GM12865 (cell line): Measurements from ENCODE around the gene C1QTNF4.
A peak's percentile ranks its signal among the peaks of the same experiment; 100 is the strongest.
"Not testable (repeated sequence)": the region's sequence is repeated elsewhere in the genome, so short reads cannot be mapped to it uniquely, and the experiment has no call there.

Experiments used
- DNase-seq: peaks from one replicate; pipeline ENCODE4 v3.0.0; 2010; ENCODE audit warnings: low read depth
- H3K4me3 ChIP-seq: 2 replicates; pipeline ENCODE4 v1.5.1; 2011; ENCODE audit warnings: mild to moderate bottlenecking, low read depth, low read length, control low read depth
- CTCF ChIP-seq: IDR thresholded peaks from 2 replicates; pipeline ENCODE4 v1.5.1; 2011; ENCODE audit warnings: low read length, control low read depth, low read depth, inconsistent platforms; ENCODE audit not compliant: insufficient read depth; ENCODE audit errors: missing control alignments

C1QTNF4 gene

GRCh38 chr11:47593934-47594855 is at the start of gene C1QTNF4:
TSS of gene C1QTNF4 (minus strand) at chr11:47594411. CDS start at chr11:47590810, 3,601 bp downstream.
- DNase-seq, result no peak
- no peak within 1 kb of the TSS for H3K4me3 ChIP-seq
- TF ChIP-seq CTCF, result no peak

- peak within 1 kb of the TSS; percentile 92 for H3K4me3 ChIP-seq
- peak; percentile 99 for DNase-seq
- peak; percentile 23 for TF ChIP-seq CTCF
These were observed 48.1 kb upstream of the C1QTNF4 start, which contains the start of gene MTCH2 for GRCh38 chr11:47642099-47642855. TSS of gene MTCH2 (minus strand) at chr11:47642559. CDS start at chr11:47642465, 94 bp downstream.

GRCh38 chr11:47641600-47642098 is 47.4 kb upstream of the C1QTNF4 start:
- no peak for DNase-seq
- no peak for TF ChIP-seq CTCF
- peak overlapping the region; percentile 92 for H3K4me3 ChIP-seq

GRCh38 chr11:47640506-47640905 is 46.3 kb upstream of the C1QTNF4 start:
- DNase-seq, H3K4me3 ChIP-seq: not testable (repeated sequence)

- not testable (repeated sequence) for H3K4me3 ChIP-seq, DNase-seq
These were observed 42.1 kb upstream of the C1QTNF4 start for GRCh38 chr11:47636331-47636730.

- no peak overlapping the region for H3K4me3 ChIP-seq
- no peak for TF ChIP-seq CTCF
- no peak for DNase-seq
These were observed 37.3 kb upstream of the C1QTNF4 start for GRCh38 chr11:47631473-47631872.

GRCh38 chr11:47628026-47628425 is 33.8 kb upstream of the C1QTNF4 start:
- no peak for TF ChIP-seq CTCF
- H3K4me3 ChIP-seq, result no peak overlapping the region
- DNase-seq, result no peak

GRCh38 chr11:47626234-47626633 is 32.0 kb upstream of the C1QTNF4 start:
- DNase-seq, result no peak
- no peak for TF ChIP-seq CTCF

More at GRCh38 chr11:47626234-47626633, 32.0 kb upstream of the C1QTNF4 start:
- no peak overlapping the region for H3K4me3 ChIP-seq
